Calu3 (cell line): ENCODE measurements around the gene COPA. TPM values are rescaled to one million over a fixed set of nuclear protein-coding genes. Genes with fewer than 3 reads are reported as not detected.

Source experiments
- BruUV-seq: library from RNA; stranded (reverse); fragments of 400-500 nt; replicated peaks from 2 replicates; lab custom pipeline; 2021; lab: Mats Ljungman, UMichigan
- CTCF ChIA-PET: fragments of 300-600 bp; sonication (Branson Sonifier 250); formaldehyde crosslinking; loops from one replicate; lab custom pipeline; 2022; ENCODE audit warnings: antibody characterized with exemption; lab: Charles Lee
- DNase-seq: peaks from one replicate; pipeline ENCODE4 v3.0.0; 2022
- H3K27ac Mint-ChIP-seq: one replicate; pipeline ENCODE4 v1.8.0; 2022; ENCODE audit warnings: mixed read lengths; ENCODE audit not compliant: unreplicated experiment
- H3K27me3 Mint-ChIP-seq: one replicate; pipeline ENCODE4 v1.8.0; 2022; ENCODE audit warnings: mixed read lengths; ENCODE audit not compliant: unreplicated experiment
- H3K36me3 Mint-ChIP-seq: one replicate; pipeline ENCODE4 v1.8.0; 2022; ENCODE audit warnings: mild to moderate bottlenecking, moderate library complexity, mixed read lengths; ENCODE audit not compliant: insufficient read depth, unreplicated experiment
- H3K4me1 Mint-ChIP-seq: one replicate; pipeline ENCODE4 v1.8.0; 2022; ENCODE audit warnings: mild to moderate bottlenecking, low read depth, mixed read lengths; ENCODE audit not compliant: unreplicated experiment
- H3K4me3 Mint-ChIP-seq: one replicate; pipeline ENCODE4 v1.8.0; 2022; ENCODE audit warnings: mild to moderate bottlenecking, low read depth, moderate library complexity, mixed read lengths; ENCODE audit not compliant: unreplicated experiment
- H3K9me3 Mint-ChIP-seq: one replicate; pipeline ENCODE4 v1.8.0; 2022; ENCODE audit warnings: low read depth, mixed read lengths; ENCODE audit not compliant: unreplicated experiment
- CTCF ChIP-seq: fragments of 200-600 bp; IDR thresholded peaks from one replicate; pipeline ENCODE4 v1.8.0; 2022; ENCODE audit warnings: antibody characterized with exemption; ENCODE audit not compliant: unreplicated experiment
- intact Hi-C: fragments of 100-400 bp; cut with micrococcal nuclease; formaldehyde crosslinking; loops from one replicate; pipeline ENCODE4 v1.10.0; 2022; ENCODE audit not compliant: unreplicated experiment
- total RNA-seq: library from RNA; stranded (reverse); gene quantifications from 2 replicates; pipeline ENCODE4 v1.2.3, GENCODE V29; 2022

The COPA gene
- total RNA-seq, 1 experiment from 2014 or later = 208 TPM

- H3K27me3 Mint-ChIP-seq = no peaks in the 10 kb centered on the region
- CTCF ChIA-PET = interaction anchor here (1.2 kb wide), 1 partner anchor 10 kb away, joined by 4 read pairs; no protein-coding TSS in a partner anchor
- no peak for TF ChIP-seq CTCF
- no peak overlapping the region for H3K4me3 Mint-ChIP-seq
- H3K4me1 Mint-ChIP-seq = no peaks in the 10 kb centered on the region
- no TSS peak for BruUV-seq
- H3K36me3 Mint-ChIP-seq = peaks cover 55% of the 10 kb centered on the region
- intact Hi-C loops = no loop called here
- no peak overlapping the region for H3K27ac Mint-ChIP-seq
- no peak for DNase-seq
- no peaks in the 10 kb centered on the region for H3K9me3 Mint-ChIP-seq
Observed at GRCh38 chr1:160326418-160326817, 16.6 kb downstream of the COPA start.

GRCh38 chr1:160325252-160325651 lies 17.8 kb downstream of the COPA start:
- H3K4me3 Mint-ChIP-seq = no peak overlapping the region
- no peaks in the 10 kb centered on the region for H3K4me1 Mint-ChIP-seq
- CTCF ChIA-PET = no interaction called here
- no peak for DNase-seq
- H3K27me3 Mint-ChIP-seq = no peaks in the 10 kb centered on the region
- intact Hi-C loops = no loop called here
- no peaks in the 10 kb centered on the region for H3K9me3 Mint-ChIP-seq
- H3K36me3 Mint-ChIP-seq = peaks cover 54% of the 10 kb centered on the region
- no peak for TF ChIP-seq CTCF
- no TSS peak for BruUV-seq
- H3K27ac Mint-ChIP-seq = no peak overlapping the region

GRCh38 chr1:160322831-160323230 lies 20.2 kb downstream of the COPA start:
- H3K4me1 Mint-ChIP-seq = no peaks in the 10 kb centered on the region
- H3K4me3 Mint-ChIP-seq = no peak overlapping the region
- no peak overlapping the region for H3K27ac Mint-ChIP-seq
- DNase-seq = no peak
- H3K36me3 Mint-ChIP-seq = peaks cover 70% of the 10 kb centered on the region
- CTCF ChIA-PET = no interaction called here
- no TSS peak for BruUV-seq
- no peaks in the 10 kb centered on the region for H3K9me3 Mint-ChIP-seq
- H3K27me3 Mint-ChIP-seq = no peaks in the 10 kb centered on the region
- TF ChIP-seq CTCF = no peak
- intact Hi-C loops = no loop called here

GRCh38 chr1:160315359-160315758 lies 27.7 kb downstream of the COPA start:
- H3K9me3 Mint-ChIP-seq = no peaks in the 10 kb centered on the region
- intact Hi-C loops = no loop called here
- H3K4me3 Mint-ChIP-seq = no peak overlapping the region
- no peak overlapping the region for H3K27ac Mint-ChIP-seq
- no peaks in the 10 kb centered on the region for H3K27me3 Mint-ChIP-seq
- no peak for TF ChIP-seq CTCF
- DNase-seq = no peak
- BruUV-seq = no TSS peak
- H3K36me3 Mint-ChIP-seq = peaks cover 94% of the 10 kb centered on the region
- CTCF ChIA-PET = interaction anchor here (0.8 kb wide), 1 partner anchor 30 kb away, joined by 3 read pairs; the partner anchor contains the start of gene PEX19
- no peaks in the 10 kb centered on the region for H3K4me1 Mint-ChIP-seq
